Endothelial cell of umbilical vein (primary cell): ENCODE data around the gene PSMB3. TPM values are rescaled to one million over a fixed set of nuclear protein-coding genes. Genes with fewer than 3 reads are reported as not detected.

Experiments
- BruUV-seq: library from RNA; stranded (reverse); fragments of 400-500 nt; replicated peaks from 2 replicates; lab custom pipeline; 2021; lab: Mats Ljungman, UMichigan
- CTCF ChIA-PET: fragments of 300-600, 350-600 bp; sonication (Branson Sonifier 250); formaldehyde crosslinking; loops from one replicate; lab custom pipeline; 2021; ENCODE audit warnings: antibody characterized with exemption, inconsistent platforms; lab: Charles Lee
- POLR2A ChIA-PET: fragments of 300-600, 350-600 bp; sonication (Branson Sonifier 250); formaldehyde crosslinking; loops from one replicate; lab custom pipeline; 2021; ENCODE audit warnings: antibody characterized with exemption, inconsistent platforms; lab: Charles Lee
- DNase-seq: peaks from one replicate; pipeline ENCODE4 v3.0.0-alpha.2; 2011; ENCODE audit warnings: low read depth, low spot score
- FAIRE-seq: peaks from 2 replicates; lab custom pipeline; 2011; peaks lifted over from hg19 to GRCh38; lab: Jason Lieb, UNC
- H2AFZ ChIP-seq: 2 replicates; pipeline ENCODE4 v1.6.0; 2012; ENCODE audit warnings: low read depth, low read length, control low read depth, inconsistent platforms
- H3K27ac ChIP-seq: 2 replicates; pipeline ENCODE4 v1.5.1; 2011; ENCODE audit warnings: low read depth, mild to moderate bottlenecking, control low read depth, low read length, moderate library complexity; ENCODE audit not compliant: insufficient read depth
- H3K27me3 ChIP-seq, 2 experiments: 2 replicates each; pipeline versions ENCODE4 v1.6.0 to v1.6.1; 2011; ENCODE audit warnings: low read length in 2 of 2, mixed read lengths in 1 of 2; ENCODE audit not compliant: control insufficient read depth in 2 of 2, insufficient read depth in 2 of 2
- H3K36me3 ChIP-seq, 2 experiments: 2 replicates in 1 of 2; 3 replicates in 1 of 2; pipeline ENCODE4 v1.5.1; 2011; ENCODE audit warnings: low read length in 2 of 2, mild to moderate bottlenecking in 1 of 2, moderate library complexity in 1 of 2; ENCODE audit not compliant: control insufficient read depth in 2 of 2, insufficient read depth in 2 of 2; ENCODE audit errors: extremely low read depth in 1 of 2
- H3K4me1 ChIP-seq: 3 replicates; pipeline ENCODE4 v1.5.1; 2011; ENCODE audit warnings: mild to moderate bottlenecking, low read length; ENCODE audit not compliant: control insufficient read depth, insufficient read depth; ENCODE audit errors: extremely low read depth
- H3K4me2 ChIP-seq: 2 replicates; pipeline ENCODE4 v1.6.1; 2011; ENCODE audit warnings: low read length, control low read depth, mixed read lengths; ENCODE audit not compliant: insufficient read depth
- H3K4me3 ChIP-seq, 3 experiments: fragments of 200-600 bp in 1 of 3; sonication (generic), shearing (Covaris generic) in 1 of 3; replicated peaks in 1 of 3; 2 replicates each; pipeline ENCODE4 v1.5.1; 2011 to 2016; ENCODE audit warnings: control low read depth in 3 of 3, low read length in 3 of 3, mild to moderate bottlenecking in 2 of 3, inconsistent platforms in 1 of 3, low read depth in 1 of 3, moderate library complexity in 1 of 3; ENCODE audit not compliant: insufficient read depth in 1 of 3
- H3K79me2 ChIP-seq: 2 replicates; pipeline ENCODE4 v1.6.0; 2012; ENCODE audit warnings: low read length, inconsistent platforms; ENCODE audit not compliant: control insufficient read depth, insufficient read depth
- H3K9ac ChIP-seq: replicated peaks from 2 replicates; pipeline ENCODE3; 2011; ENCODE audit warnings: low read length, control low read depth; ENCODE audit not compliant: insufficient read depth; ENCODE audit errors: extremely low read depth
- H3K9me1 ChIP-seq: replicated peaks from 3 replicates; pipeline ENCODE4 v1.6.0; 2011; ENCODE audit warnings: mild to moderate bottlenecking, low read length; ENCODE audit not compliant: control insufficient read depth, insufficient read depth; ENCODE audit errors: extremely low read depth
- H3K9me3 ChIP-seq: replicated peaks from 2 replicates; pipeline ENCODE4 v1.5.1; 2012; ENCODE audit warnings: low read length, inconsistent platforms; ENCODE audit not compliant: control insufficient read depth, insufficient read depth
- H4K20me1 ChIP-seq: replicated peaks from 2 replicates; pipeline ENCODE3; 2011; ENCODE audit warnings: mild to moderate bottlenecking, low read length; ENCODE audit not compliant: control insufficient read depth, insufficient read depth; ENCODE audit errors: extremely low read depth
- CTCF ChIP-seq, 2 donors: IDR thresholded peaks; 1 replicate in 1 of 2; 2 replicates in 1 of 2; pipeline ENCODE4 v1.5.1; 2011; ENCODE audit warnings: low read length in 2 of 2, mild to moderate bottlenecking in 2 of 2, moderate library complexity in 2 of 2, control low read depth in 1 of 2, inconsistent platforms in 1 of 2, low read depth in 1 of 2; ENCODE audit not compliant: insufficient read depth in 1 of 2; ENCODE audit errors: extremely low read depth in 1 of 2
- EZH2 ChIP-seq: IDR thresholded peaks from 2 replicates; pipeline ENCODE4 v1.6.1; 2012; ENCODE audit warnings: borderline replicate concordance, low read depth, mild to moderate bottlenecking, moderate library complexity, low read length, inconsistent platforms; ENCODE audit not compliant: severe bottlenecking
- FOS ChIP-seq: IDR thresholded peaks from 2 replicates; pipeline ENCODE4 v1.6.1; 2011; ENCODE audit warnings: mild to moderate bottlenecking, low read length, moderate library complexity, borderline replicate concordance; ENCODE audit not compliant: insufficient read depth
- GATA2 ChIP-seq: IDR thresholded peaks from 2 replicates; pipeline ENCODE4 v1.7.0; 2011; ENCODE audit warnings: low read depth, mild to moderate bottlenecking, moderate library complexity, mixed read lengths, low read length; ENCODE audit not compliant: insufficient read length, insufficient read depth
- JUN ChIP-seq: IDR thresholded peaks from 2 replicates; pipeline ENCODE4 v1.6.1; 2011; ENCODE audit warnings: borderline replicate concordance, low read depth; ENCODE audit not compliant: insufficient read length, insufficient read depth
- MAX ChIP-seq: IDR thresholded peaks from 2 replicates; pipeline ENCODE4 v1.6.1; 2011; ENCODE audit not compliant: insufficient read depth, insufficient read length
- MYC ChIP-seq: IDR thresholded peaks from one replicate; pipeline ENCODE4 v1.6.1; 2011; ENCODE audit warnings: mild to moderate bottlenecking, low read depth, low read length
- POLR2A ChIP-seq: IDR thresholded peaks from 2 replicates; pipeline ENCODE4 v1.6.1; 2012; ENCODE audit warnings: low read depth, mild to moderate bottlenecking, control low read depth, low read length
- POLR2AphosphoS5 ChIP-seq: IDR thresholded peaks from 2 replicates; pipeline ENCODE4 v1.6.1; 2012; ENCODE audit warnings: low read depth, mild to moderate bottlenecking, control low read depth, low read length, moderate library complexity; ENCODE audit not compliant: insufficient read depth
- dilution Hi-C: fragments of 300-500 bp; cut with MboI; formaldehyde crosslinking; loops from one replicate; pipeline ENCODE4 v1.15.0; 2019; ENCODE audit warnings: low sequenced_read_pairs; ENCODE audit not compliant: extremely low pct_ligation_motif_present
- intact Hi-C: fragments of 100-400 bp; cut with micrococcal nuclease; formaldehyde crosslinking; loops from one replicate; pipeline ENCODE4 v1.10.0; 2022
- polyA plus RNA-seq, 4 experiments: library from polyadenylated mRNA; depleted of rRNA in 3 of 4; stranded (reverse) in 3 of 4; unstranded in 1 of 4; fragments of >200 nt; gene quantifications; 2 replicates each; pipeline versions ENCODE4 v1.2.1 to v1.2.3, GENCODE V29; 2011 to 2012; ENCODE audit warnings: missing spikeins in 1 of 4
- total RNA-seq: library from RNA; stranded (reverse); gene quantifications from 2 replicates; pipeline ENCODE4 v1.2.3, GENCODE V29; 2021

Gene PSMB3
- total and polyA plus RNA-seq, 2 donors (not counting 3 experiments of a cell fraction or from before 2014, with no cell fraction given), result 213 to 685 TPM

GRCh38 chr17:38712593-38712992 lies 39.9 kb upstream of the PSMB3 start:
- BruUV-seq, result no TSS peak
- Histone ChIP-seq H3K4me1 (no peaks in the 10 kb centered on the region), H3K27ac (no peak overlapping the region), H3K4me2 (no peak overlapping the region), H3K79me2 (no peaks in the 10 kb centered on the region), H3K36me3 (peaks cover 0 to 43% of the 10 kb centered on the region in 2 experiments), H3K27me3 (no peaks in the 10 kb centered on the region), H3K4me3 (no peak overlapping the region), H4K20me1 (no peaks in the 10 kb centered on the region), H3K9me3 (no peaks in the 10 kb centered on the region), H3K9ac (no peak overlapping the region), H3K9me1 (no peaks in the 10 kb centered on the region), H2AFZ (no peak overlapping the region)
- ChIA-PET POLR2A (no interaction called here), CTCF (no interaction called here)
- TF ChIP-seq POLR2AphosphoS5 (no peak), MAX (no peak), JUN (no peak), EZH2 (no peak), GATA2 (no peak), MYC (no peak)
- intact Hi-C loops (no loop called here), dilution Hi-C loops (no loop called here)
- FAIRE-seq (no peak), DNase-seq (no peak)

GRCh38 chr17:38713456-38714075 lies 39.0 kb upstream of the PSMB3 start:
- Histone ChIP-seq H3K4me1 (no peaks in the 10 kb centered on the region), H3K79me2 (no peaks in the 10 kb centered on the region), H3K36me3 (peaks cover 0 to 43% of the 10 kb centered on the region in 2 experiments), H3K4me2 (no peak overlapping the region), H3K9me3 (no peaks in the 10 kb centered on the region), H3K27ac (no peak overlapping the region), H3K4me3 (no peak overlapping the region), H4K20me1 (no peaks in the 10 kb centered on the region), H3K9me1 (no peaks in the 10 kb centered on the region), H2AFZ (no peak overlapping the region), H3K27me3 (no peaks in the 10 kb centered on the region), H3K9ac (no peak overlapping the region)
- dilution Hi-C loops (no loop called here), intact Hi-C loops (no loop called here)
- BruUV-seq, result no TSS peak
- DNase-seq (no peak), FAIRE-seq (no peak)
- TF ChIP-seq MAX (no peak), MYC (no peak), POLR2AphosphoS5 (no peak), GATA2 (no peak), EZH2 (no peak), FOS (no peak), JUN (no peak), POLR2A (no peak), CTCF (IDR thresholded peaks at IDR 0.05; ENCODE audit: extremely low read depth in 1 of 2, insufficient read depth in 1 of 2, low read depth in 1 of 2, low read length in 2 of 2) (no peak)
- ChIA-PET POLR2A (no interaction called here), CTCF (no interaction called here)
